Stimulated activated CD8-positive, alpha-beta memory T cell treated with anti-CD3 and anti-CD28 coated beads, Interleukin-7, amount 100 ng/mL, for 24 hours (primary cell): ENCODE data around the gene EVPL.

Source experiments
- DNase-seq: peaks from one replicate; pipeline ENCODE4 v3.0.0-alpha.2; 2020; ENCODE audit warnings: low read depth

EVPL gene

GRCh38 chr17:76017481-76018339 is 9.4 kb downstream of the EVPL start:
- no peak for DNase-seq

GRCh38 chr17:76014925-76015261 is 12.2 kb downstream of the EVPL start:
- no peak for DNase-seq

- DNase-seq, result peak; percentile 46
Observed at GRCh38 chr17:76014100-76014924, 12.8 kb downstream of the EVPL start.

- DNase-seq, result no peak
Observed at GRCh38 chr17:76013377-76013932, 13.7 kb downstream of the EVPL start.

GRCh38 chr17:76011951-76012350 is 15.2 kb downstream of the EVPL start:
- no peak for DNase-seq

- DNase-seq, result no peak
Observed at GRCh38 chr17:76009969-76010661, 17.0 kb downstream of the EVPL start.

GRCh38 chr17:76009447-76009846 is 17.7 kb downstream of the EVPL start:
- no peak for DNase-seq

GRCh38 chr17:76008630-76009425 is 18.3 kb downstream of the EVPL start:
- no peak for DNase-seq

GRCh38 chr17:76008208-76008607 is 18.9 kb downstream of the EVPL start:
- DNase-seq, result no peak

GRCh38 chr17:76007850-76008165 is 19.3 kb downstream of the EVPL start:
- no peak for DNase-seq

- no peak for DNase-seq
Observed at GRCh38 chr17:76007131-76007849, 19.8 kb downstream of the EVPL start.

GRCh38 chr17:76005263-76006149 is 21.6 kb downstream of the EVPL start:
- DNase-seq, result peak; percentile 77

GRCh38 chr17:76004750-76005262 is 22.3 kb downstream of the EVPL start:
- DNase-seq, result no peak

- no peak for DNase-seq
Observed at GRCh38 chr17:76003915-76004314, 23.2 kb downstream of the EVPL start.

- DNase-seq, result no peak
Observed at GRCh38 chr17:76002100-76002499, 25.0 kb downstream of the EVPL start.

- no peak for DNase-seq
Observed at GRCh38 chr17:76000755-76001521, 26.2 kb downstream of the EVPL start, which contains the start of gene CDK3. CDK3 (plus strand) TSS chr17:76000855; CDS start chr17:76001426, 571 bp downstream.

GRCh38 chr17:76000016-76000754 is 26.9 kb downstream of the EVPL start:
- DNase-seq, result peak; percentile 31

GRCh38 chr17:75998327-75998795 is 28.7 kb downstream of the EVPL start:
- no peak for DNase-seq
